NCI-H1436 treated with DMSO at 0.1 percent for 48 hours (cell line): ENCODE measurements around the gene PLA2G5.

Source experiments
- DNase-seq: peaks from one replicate; lab custom pipeline; 2025; lab: John Stamatoyannopoulos, UW

PLA2G5 gene

DNA sequence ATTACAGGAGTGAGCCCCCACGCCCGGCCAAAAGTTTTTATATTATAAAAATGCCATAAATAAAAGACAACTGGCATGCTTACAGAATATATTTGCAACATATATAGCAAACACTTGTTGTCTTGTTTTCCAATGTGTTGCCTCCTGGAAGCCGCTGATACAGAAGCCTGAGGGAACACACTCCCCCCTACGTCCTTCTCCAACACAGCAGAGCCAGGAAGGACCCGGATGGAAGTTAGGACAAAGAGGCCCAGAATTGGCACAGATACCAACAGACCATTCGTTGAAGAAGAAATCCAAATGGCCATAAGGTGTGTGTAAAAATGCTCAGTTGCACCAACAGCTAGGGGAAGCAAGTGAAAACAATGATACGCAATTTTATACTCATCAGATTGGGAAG lies 1.3 kb upstream of the PLA2G5 start:
- no peak for DNase-seq

DNA sequence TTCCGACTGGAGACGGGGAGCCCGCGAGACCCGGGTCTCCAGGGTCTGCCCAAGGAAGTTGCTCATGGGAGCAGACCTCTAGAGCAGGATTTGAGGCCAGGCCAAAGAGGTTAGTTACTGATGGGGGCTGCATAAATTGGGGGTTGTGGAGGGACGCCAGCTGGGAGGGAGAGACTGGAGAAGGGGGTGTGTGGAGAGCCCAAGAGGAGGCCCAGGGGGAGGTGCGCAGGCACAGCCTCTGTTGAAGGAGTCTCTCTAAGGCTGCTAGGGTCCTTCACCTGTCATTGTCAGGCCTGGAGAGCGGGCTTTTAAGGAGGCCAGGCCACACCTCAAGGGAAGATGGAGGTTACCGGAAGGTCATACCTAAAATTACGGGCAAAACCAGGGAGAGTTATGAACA lies 363 bp downstream of the PLA2G5 start:
- no peak for DNase-seq

DNA sequence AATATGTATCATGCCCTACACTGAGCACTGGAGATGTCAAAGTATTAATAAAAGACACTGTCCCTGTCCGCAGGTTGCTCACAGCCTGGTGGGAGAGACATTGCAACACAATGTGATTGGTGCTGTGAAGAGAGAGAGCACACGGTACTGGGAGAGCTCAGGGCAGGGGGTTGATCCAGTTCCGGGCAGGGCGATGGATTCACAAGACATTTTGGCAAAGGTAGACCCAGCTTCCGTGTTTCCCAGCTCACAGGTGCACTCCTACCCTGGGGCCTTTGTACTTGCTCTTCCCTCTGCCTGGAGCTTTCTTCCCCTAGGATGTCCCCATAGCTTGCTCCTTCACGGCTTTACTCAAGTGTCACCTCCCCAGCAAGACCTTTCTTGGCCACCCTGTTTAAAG lies 1.4 kb downstream of the PLA2G5 start:
- no peak for DNase-seq

DNA sequence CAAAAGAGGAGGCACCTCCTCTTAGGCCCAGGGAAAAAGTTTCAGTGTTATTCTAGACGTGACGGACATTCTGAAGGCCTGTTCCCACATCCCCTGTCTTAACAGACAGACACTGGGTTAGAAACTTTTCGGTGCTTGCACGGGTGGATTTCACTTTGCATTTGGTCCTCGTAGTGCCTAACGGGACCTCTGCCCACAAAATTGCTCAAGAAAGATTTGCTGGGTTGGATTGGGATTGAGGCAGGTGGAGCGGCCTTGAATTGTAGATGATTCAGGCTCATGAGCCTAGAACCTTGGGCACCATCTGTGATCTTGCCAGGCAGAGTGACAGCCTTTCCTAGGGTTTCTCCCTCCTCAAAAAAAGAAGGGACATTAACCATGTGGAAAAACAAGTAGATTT lies 2.8 kb downstream of the PLA2G5 start:
- DNase-seq = no peak

DNA sequence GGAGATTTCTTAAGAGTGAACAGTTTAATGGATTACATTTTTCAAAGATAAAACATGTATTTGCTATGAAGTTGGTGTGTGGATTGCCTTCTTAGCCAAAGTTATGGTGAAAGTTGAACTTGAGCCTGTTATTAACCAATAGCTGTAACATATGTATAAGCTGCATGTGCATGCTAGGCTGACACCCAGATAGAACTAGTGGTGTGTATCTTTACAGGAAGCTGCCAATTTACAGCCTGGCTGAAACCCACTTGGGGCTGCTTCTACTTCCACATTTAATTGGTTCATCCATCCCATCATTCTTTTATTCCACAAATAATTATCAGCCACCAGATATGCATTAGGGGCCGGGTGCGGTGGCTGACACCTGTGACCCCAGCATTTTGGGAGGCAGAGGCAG lies 3.3 kb downstream of the PLA2G5 start:
- no peak for DNase-seq

DNA sequence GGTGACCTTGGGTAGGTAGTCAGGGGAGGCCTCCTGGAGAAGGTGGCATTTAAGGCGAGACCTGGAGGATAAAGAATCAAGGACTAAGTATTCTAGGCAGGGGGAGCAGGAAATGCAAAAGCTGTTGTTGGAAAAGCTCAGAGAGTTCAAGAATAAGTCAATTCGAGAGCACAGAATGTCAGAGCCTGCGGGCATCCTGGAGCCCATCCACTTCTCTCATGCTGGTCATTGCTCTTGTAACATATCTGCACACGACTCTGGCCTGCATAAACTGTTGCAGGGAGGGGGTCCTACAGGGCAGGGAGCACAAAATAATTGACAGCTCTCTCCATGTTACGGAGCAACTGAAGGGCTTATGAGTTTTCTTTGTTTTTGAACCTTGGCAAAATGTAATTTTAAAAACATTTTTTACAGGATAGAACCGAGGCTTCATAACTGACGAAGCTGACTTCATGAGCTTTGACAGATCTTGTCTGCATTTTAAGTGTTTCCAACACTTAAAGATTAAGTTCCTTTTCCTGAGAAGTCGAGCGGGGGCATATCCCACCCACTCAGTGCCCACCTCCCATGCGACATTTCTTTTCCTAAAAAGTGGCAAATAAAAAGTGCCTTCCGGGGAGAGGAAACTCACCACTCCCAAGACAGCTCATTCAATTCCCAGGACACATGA lies 4.2 kb downstream of the PLA2G5 start:
- DNase-seq = no peak

DNA sequence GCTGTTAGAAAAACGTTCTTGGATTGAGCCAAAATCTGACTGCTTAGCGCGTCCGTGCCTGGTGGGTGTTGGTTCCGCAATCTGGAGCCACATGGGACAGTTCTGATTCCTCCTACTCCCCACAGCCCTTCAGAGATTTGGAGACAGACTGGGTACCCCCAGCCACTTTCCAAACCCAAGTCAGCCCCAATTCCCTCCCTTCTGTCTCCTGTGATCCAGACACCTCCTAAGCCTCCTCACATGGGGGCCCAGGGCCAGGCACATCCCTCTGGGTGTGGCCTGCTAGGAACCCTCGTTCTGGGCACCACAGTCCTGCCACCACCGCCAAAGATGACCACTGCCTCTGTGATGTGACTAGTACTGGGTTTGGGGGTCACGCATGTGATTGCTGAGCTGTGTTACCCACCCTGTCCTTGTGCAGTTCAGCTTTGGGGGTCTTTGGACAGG lies 4.8 kb downstream of the PLA2G5 start:
- DNase-seq = no peak

DNA sequence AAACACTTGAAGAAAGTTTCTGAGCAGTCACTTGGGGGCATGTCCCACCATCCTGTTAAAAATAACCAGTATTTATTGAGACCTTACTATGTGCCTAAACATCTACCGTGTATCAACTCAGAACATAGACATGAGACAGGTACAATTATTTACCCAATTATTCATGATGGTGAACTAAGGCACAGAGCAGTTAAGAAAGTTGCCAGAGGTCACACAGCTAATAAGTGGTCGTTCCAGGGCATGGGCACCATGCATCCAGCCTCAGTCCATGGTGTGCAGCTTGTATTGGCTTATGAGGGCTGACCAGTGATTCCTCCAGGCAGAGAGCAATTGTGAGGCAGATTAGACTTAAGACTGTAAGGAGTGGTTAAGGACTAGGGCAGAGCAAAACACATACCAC lies 5.4 kb downstream of the PLA2G5 start:
- no peak for DNase-seq

DNA sequence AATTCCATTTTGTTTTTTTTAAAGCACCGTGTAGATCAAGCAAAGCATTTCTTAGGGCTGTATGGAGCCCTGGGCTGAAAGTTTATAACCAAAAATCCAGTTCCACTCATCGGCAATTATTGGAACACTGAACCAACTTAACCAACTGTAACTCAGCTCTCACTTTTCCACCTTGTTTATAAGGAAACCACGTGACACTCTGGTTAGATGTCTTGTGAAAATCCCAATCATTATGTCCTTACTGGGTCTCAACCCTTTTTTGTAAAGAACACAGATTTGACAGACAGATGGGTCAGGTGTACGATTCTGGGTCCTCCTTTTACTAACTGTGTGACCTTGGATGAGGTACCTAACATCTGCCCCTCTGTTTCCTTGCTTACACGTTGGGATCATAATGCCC lies 6.2 kb downstream of the PLA2G5 start:
- DNase-seq = no peak

DNA sequence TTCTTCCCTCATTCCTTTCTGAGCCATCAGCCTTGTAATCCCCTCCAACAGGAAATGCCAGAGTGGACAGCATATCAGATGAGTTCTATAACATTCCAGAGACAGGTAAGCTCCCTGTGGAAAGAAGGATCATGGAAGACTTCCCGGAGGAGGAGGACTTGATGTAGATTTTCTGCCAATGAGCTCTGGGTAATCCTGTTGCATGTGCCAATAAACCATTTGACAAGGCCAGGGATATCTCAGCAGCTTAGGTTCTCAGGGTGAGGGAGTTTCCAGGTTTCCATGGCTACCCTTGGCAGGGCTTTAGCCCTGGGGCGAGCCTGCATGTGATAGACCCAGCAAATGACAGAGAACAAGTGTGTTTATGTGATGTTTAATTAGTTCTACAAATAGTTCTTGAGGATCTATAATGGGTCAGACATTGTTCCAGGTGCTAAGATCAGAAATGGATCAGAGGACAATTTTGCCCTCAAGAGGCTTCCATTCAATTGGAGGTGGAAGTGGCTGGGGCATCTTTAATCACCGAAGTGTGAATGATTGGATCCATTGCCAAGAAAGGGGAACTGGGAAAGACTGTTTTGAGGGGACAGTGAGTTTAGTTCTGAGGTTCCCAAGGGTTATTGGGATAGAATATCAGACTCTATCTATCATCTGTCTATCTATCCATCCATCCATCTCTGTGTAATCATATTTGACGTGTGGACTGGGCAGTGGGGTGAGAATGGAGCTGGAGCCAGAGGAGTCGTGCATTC lies 6.9 kb downstream of the PLA2G5 start:
- no peak for DNase-seq

DNA sequence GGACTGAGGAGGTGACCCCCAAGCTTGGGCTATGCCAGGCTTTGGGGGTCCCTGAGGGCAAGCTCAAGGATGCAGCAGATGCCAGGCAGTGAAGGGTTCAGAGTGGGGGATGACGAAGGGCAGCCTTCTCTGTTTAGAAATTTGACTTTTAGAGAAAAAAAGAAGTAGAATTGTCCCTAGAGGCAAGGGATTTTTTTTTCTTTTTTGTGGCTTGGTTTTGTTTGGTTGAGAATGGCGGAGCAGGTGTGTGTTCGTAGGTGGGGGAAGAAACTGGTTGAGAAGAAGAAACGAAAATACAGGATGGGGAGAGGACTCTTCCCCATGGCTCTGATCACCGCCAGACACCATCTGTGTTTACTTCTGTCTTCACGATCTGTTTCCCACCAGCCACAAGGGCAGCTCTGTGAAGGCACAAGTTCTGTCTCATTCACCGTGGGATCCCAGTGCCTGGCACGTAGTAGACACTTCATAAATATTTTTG lies 8.2 kb downstream of the PLA2G5 start:
- no peak for DNase-seq

DNA sequence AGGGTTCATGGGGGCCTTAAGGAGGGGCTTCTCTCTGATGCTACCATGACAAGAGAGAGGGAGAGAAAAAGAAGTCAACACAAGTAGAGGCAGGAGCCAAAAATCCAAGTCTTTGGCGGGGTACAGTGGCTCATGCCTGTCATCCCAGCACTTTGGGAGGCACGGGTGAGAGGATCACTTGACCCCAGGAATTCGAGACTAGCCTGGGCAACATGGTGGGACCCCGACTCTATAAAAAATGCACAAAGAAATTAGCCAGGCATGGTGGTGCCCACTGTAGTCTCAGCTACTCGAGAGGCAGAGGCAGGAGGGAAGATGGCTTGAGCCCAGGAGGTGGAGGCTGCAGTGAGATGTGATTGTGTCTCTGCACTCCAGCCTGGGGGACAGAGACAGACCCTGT lies 8.7 kb downstream of the PLA2G5 start:
- no peak for DNase-seq

DNA sequence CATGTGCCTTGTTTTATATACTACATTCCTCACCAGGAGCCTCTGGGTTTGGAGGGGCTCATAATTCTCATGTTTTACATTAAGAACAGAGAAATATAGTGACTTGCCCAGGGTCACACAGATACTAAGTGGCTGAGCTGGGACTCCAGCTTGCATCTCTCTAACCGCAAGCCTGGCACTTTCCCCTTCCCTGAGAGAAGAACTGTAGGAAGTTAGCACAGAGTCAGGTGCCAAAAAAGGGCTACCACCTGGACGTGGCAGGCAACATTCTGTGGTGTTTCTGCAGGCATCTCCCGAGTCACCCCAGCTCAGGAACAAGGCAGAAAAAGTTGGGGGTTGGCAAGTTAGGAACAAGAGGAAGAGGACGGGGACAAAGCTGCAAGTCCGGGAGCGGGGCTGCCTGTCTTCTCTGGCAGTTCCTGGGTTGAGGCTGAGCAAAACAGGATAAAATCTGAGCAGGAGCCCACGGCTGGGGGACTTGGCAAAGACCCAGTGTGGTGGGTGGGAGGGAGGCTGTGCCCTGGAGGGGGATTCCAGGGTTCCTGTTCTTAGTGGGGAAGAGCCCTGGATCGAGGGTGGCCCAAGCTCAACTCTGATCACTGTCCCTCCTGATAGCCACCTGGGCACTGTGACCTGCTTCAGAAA lies 9.8 kb downstream of the PLA2G5 start:
- no peak for DNase-seq

DNA sequence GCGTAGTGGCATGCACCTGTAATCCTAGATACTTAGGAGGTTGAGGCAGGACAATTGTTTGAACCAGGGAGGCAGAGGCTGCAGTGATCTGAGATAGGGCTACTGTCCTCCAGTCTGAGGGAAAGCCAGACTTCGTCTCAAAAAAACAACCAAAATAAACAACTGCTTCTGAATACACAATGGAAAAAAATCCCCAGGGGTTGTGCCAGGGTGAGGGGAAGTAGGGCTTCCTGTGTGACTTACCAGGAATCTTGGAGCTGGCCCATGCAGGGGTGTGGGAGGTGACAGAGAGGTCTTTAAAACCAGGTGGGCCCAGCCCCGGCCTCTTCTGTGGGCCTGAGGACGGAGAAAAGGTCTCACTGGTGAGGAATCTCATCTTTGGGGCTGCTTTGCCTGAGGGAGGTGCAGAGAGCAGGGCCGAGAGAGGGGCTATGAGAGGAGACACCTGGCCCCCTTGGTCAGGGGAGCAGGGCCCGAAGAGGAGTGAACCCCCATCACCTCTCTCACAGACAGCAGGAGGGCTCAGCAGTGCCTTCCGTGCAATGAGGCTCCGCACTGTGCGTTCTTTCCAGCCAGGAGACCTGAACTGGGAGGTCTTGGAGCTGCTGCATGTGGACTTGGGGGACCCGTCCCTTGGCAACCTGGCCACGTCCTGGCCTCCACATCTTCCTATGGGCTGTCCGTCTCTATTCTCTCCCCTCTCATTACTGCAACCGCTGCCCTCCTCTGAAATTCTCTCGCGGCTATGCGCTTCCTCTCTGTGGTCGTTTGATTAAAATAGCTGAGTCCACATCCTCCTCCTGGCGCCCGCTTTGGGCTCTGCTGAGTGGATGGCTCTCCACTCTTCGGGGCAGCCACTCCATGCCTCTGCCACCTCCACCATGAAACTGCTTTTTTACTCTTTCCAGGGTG lies 10.7 kb downstream of the PLA2G5 start:
- DNase-seq = no peak

DNA sequence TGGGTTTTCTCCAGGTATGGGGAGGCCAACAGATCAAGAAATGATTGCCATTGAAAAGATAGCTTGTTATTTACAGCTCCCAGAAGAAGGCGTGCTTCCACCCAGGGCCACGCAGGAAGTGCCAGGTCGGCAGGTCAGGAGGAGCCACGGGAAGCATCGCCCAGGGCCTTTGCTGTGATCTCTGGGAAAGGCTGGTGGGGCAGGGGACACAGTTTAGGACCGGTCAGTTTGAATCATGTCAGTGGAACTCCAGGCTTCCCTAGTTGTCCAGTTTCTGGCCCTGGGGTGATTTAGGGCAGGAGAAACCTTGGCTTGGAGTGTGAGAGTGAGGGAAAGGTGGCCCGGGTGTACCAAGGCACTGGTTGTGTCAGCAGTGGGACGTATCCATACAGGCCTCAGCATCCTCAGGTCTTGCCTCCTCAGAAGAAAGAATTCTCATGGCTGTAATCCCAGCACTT lies 11.4 kb downstream of the PLA2G5 start:
- no peak for DNase-seq

DNA sequence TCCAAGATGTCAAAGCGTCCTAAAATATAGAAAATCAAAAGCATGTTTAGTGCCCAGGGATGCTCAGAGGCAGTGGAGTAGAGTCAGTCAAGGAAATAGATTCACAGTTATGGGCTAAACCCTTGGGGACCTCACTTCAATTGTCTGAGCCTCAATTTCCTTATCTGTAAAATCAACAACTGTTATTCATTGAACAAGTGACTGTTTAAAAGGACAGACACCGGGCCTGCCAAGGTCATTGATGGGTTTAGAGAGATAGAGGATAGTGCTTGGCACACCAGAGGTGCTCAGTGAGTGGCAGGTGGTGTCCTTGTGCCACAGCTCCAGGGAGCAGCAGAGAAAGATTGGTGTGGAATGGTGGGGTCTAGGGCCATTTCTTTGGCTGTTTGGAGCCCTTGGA lies 12.8 kb downstream of the PLA2G5 start:
- no peak for DNase-seq

DNA sequence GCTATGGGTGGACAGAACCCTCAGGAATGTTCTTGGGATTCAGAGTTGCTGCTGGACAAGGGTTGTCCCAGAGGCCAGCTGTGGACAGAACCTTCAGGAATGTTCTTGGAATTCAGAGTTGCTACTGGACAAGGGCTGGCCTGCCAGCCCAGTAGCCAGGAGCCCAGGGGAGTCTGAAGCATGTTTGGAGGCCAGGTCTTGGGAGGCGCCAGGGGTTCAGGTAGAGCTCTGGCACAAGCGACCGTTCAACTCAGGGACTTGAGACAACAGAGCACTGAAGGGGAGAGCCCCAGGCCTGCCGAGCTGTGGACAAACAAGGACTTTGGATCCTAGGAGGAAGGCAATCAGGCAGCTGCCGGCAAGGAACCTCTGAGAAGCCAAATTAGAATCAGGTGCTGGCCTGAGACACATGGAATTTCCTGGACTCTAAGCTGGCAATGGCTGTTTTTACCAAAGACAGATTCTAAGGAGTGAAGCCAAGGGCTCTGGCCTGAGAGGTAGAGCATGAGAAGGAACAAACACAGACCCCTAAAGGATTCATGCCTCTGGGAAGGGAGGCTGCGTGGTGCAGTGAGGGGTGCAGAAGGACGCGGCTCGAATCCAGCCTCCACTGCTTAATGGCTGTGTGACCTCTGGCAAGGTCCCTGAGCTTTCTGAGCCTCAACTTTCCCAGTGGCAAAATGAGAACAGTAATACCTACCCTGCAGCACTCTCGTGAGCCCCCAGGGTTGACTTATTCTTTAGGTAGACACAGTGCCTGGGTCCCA lies 13.4 kb downstream of the PLA2G5 start:
- DNase-seq = no peak

DNA sequence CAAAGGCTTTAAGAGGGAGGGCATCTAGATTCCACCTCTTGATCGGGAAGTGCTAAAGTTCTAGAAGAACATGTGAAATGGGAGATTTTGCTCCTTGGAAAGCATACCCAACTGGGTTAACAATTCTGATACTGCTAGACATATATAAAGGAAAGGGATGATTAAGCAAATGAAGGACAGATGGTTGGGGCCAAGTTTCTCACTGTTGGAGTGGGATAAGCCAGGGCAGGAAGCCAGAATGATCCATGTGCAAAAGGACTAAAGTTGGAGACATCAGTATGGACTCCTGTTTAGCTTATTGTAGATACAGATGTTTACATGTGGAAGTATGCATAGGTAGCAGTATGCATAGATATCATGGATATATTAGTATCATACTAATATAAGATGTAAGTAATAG lies 16.8 kb downstream of the PLA2G5 start:
- DNase-seq = no peak

DNA sequence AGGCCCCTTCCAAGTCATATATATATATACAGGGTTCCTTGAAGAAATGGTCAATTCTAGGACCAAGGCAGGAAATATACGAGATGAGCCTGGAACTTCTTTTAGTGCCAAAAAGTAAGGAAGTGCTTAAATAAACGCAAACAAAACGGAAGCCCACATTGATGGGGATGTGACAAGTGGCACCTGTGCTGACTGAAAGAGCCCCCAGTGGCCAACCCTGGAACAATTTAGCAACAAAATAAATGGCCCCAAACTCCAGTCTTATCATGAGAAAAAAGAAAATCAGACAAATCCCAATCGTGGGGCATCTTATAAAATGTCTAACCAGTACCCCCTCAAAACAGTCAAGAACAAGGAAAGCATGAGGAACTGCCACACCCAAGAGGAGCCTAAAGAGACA lies 17.7 kb downstream of the PLA2G5 start:
- DNase-seq = no peak

DNA sequence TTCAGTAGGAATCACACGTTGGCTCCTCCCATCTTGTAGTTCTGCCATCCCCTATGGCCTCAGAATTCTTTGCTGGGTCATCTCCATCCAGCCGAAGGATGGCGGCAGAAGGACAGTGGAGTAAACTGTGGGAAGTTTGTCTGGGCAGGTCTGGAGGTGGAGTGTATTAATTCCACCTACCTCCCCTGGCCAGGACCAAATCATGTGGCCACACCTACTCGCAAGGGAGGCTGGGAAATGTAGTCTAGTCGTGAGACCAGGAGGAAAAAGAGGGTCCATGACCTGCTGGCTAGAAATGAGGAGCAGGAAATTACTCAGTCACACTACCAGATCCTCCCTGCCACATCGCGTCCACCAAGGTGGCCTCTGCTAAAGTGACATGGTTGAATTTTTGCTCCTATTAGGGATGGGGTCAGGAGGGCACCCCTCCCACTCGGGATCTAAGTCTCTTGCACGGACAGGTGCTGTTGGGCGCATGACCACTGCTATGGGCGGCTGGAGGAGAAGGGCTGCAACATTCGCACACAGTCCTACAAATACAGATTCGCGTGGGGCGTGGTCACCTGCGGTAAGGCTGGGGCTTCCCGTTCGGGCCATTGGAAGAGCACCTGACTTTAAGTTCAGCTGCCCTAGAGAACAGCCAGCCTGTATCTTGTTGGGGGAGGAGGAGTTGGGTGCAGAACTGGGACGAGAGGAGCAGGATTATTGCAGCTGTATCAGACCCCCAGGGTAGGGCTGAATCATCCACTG lies 19.5 kb downstream of the PLA2G5 start:
- no peak for DNase-seq

DNA sequence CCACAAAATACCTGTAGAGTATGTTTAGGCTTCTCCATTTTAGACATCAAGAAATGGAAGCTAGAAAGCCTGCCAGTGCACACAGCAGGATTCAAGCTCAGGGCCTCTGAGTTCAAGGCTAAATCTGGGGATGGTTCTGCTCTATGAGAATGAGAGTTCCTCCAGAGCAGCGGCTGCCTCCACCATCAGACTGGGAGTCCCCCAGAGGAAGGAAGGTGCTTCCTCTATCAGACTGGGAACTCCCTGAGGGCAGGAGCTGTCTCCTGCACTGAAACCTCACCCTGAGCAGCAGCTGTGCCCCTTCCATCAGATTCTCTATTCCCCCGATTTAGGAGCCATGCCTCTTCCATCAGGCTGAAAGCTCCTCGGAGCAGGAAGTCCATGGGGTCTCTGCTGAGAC lies 20.1 kb downstream of the PLA2G5 start:
- no peak for DNase-seq
